Limb (tissue), 2 donors: ENCODE results near the gene ZFYVE1.
"Not testable (repeated sequence)": the region's sequence is repeated elsewhere in the genome, so short reads cannot be mapped to it uniquely, and the experiment has no call there.

Experiments
- DNase-seq, 2 donors: peaks; one replicate each; pipeline ENCODE4 v3.0.0-alpha.2; 2016; ENCODE audit errors: extremely low spot score in 2 of 2

Gene ZFYVE1

GRCh38 chr14:73026845-73027542 is at the start of gene ZFYVE1:
TSS of gene ZFYVE1 (minus strand) at chr14:73027106. CDS start at chr14:73024508, 2,598 bp downstream.
- peak; percentile 95 to 99 for DNase-seq

- DNase-seq, result no peak
These were observed 42.7 kb upstream of the ZFYVE1 start for GRCh38 chr14:73069585-73069984.

GRCh38 chr14:73058922-73059673 is 32.2 kb upstream of the ZFYVE1 start:
- DNase-seq, result peak in 1 of 2 donors; percentile 13

- DNase-seq, result peak; percentile 97 to 98
These were observed 31.5 kb upstream of the ZFYVE1 start, which contains the start of gene RBM25 for GRCh38 chr14:73058224-73058921. TSS of gene RBM25 (plus strand) at chr14:73058534. CDS start at chr14:73071642, 13,108 bp downstream.

GRCh38 chr14:73057944-73058223 is 31.0 kb upstream of the ZFYVE1 start:
- DNase-seq, result no peak

GRCh38 chr14:73055251-73055650 is 28.3 kb upstream of the ZFYVE1 start:
- no peak for DNase-seq

- no peak for DNase-seq
These were observed 22.5 kb upstream of the ZFYVE1 start for GRCh38 chr14:73049428-73049827.

- no peak for DNase-seq
These were observed 20.9 kb upstream of the ZFYVE1 start for GRCh38 chr14:73047808-73048207.

- DNase-seq, result not testable (repeated sequence)
These were observed 10.0 kb upstream of the ZFYVE1 start for GRCh38 chr14:73036706-73037450.

- no peak for DNase-seq
These were observed 1.1 kb upstream of the ZFYVE1 start for GRCh38 chr14:73027984-73028383.

- no peak for DNase-seq
These were observed 640 bp upstream of the ZFYVE1 start for GRCh38 chr14:73027546-73027945.

- no peak for DNase-seq
These were observed 562 bp downstream of the ZFYVE1 start for GRCh38 chr14:73026243-73026844.

- DNase-seq, result no peak
These were observed 1.4 kb downstream of the ZFYVE1 start for GRCh38 chr14:73025544-73025943.

- no peak for DNase-seq
These were observed 4.9 kb downstream of the ZFYVE1 start for GRCh38 chr14:73022051-73022450.

- DNase-seq, result not testable (repeated sequence)
These were observed 10.9 kb downstream of the ZFYVE1 start for GRCh38 chr14:73016011-73016410.

GRCh38 chr14:73015552-73015951 is 11.4 kb downstream of the ZFYVE1 start:
- DNase-seq, result not testable (repeated sequence)

GRCh38 chr14:73014105-73014504 is 12.8 kb downstream of the ZFYVE1 start:
- no peak for DNase-seq

- DNase-seq, result not testable (repeated sequence)
These were observed 15.7 kb downstream of the ZFYVE1 start for GRCh38 chr14:73011189-73011588.

GRCh38 chr14:73008501-73008900 is 18.4 kb downstream of the ZFYVE1 start:
- no peak for DNase-seq

- no peak for DNase-seq
These were observed 19.1 kb downstream of the ZFYVE1 start for GRCh38 chr14:73007835-73008234.

GRCh38 chr14:73004641-73005040 is 22.3 kb downstream of the ZFYVE1 start:
- not testable (repeated sequence) for DNase-seq
